NCI-H2171 (cell line): ENCODE measurements around the gene ASXL2.
"Not testable (repeated sequence)": the region's sequence is repeated elsewhere in the genome, so short reads cannot be mapped to it uniquely, and the experiment has no call there.

Experiments
- DNase-seq: peaks from one replicate; lab custom pipeline; 2025; lab: John Stamatoyannopoulos, UW

ASXL2 gene

GRCh38 chr2:25735835-25736234, 142.5 kb downstream of the ASXL2 start:
- no peak for DNase-seq

- no peak for DNase-seq
Measured at GRCh38 chr2:25728559-25728958, 149.7 kb downstream of the ASXL2 start.

DNA sequence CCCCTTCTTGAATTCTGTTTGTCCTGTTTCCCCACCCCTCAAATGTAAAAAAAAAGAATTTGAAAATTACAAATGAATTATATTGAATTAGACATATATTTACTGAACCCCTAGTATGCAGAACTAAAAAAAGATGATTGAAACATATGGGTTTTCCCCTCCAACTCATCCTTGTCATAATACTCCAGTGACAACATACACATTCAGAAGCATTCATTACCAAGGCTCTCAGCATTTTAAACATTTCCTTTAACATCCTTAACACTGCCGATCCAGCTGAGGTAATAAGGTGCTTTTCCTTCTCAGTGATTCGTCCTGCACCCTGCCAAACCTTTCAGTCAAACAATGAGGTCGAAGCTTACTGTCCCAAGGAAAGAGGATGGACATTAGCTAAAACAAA, 151.8 kb downstream of the ASXL2 start:
- no peak for DNase-seq

DNA sequence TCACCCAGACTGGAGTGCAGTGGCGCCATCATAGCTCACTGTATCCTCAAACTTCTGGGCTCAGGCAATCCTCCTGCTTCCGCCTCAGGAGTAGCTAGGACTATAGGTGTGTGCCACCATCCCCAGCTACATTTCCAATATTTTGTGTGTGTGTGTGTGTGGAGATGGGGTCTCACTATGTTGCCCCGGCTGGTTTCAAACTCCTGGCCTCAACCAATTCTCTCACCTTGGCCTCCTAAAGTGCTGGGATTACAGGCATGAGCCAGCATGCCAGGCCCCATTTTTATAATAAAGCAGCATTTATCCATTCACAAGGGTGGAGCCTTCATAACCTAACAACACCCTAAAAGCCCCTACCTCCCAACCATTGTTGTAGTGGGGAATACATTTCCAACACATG, 152.4 kb downstream of the ASXL2 start:
- no peak for DNase-seq

- DNase-seq = no peak
Measured at GRCh38 chr2:25724756-25725155, 153.5 kb downstream of the ASXL2 start.

- no peak for DNase-seq
Measured at GRCh38 chr2:25722224-25722623, 156.1 kb downstream of the ASXL2 start.

DNA sequence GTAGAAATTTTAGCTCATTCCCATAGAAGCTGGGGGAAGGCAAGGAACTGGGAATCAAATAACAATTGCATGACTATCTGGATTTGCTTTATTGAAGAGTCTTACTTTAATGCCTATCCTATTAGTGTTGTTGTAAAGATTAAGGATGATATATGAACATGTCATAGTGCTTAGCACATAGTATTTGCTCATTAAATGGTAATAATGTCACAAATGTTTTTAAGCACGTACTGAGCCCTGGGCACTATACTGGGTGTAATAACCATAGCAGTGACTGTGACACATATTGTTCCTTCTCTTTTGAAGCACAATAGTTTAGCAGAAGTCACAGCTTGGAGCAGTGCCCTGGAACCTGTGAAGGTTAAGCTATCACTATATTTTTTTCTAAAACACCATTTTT, 157.7 kb downstream of the ASXL2 start:
- no peak for DNase-seq

DNA sequence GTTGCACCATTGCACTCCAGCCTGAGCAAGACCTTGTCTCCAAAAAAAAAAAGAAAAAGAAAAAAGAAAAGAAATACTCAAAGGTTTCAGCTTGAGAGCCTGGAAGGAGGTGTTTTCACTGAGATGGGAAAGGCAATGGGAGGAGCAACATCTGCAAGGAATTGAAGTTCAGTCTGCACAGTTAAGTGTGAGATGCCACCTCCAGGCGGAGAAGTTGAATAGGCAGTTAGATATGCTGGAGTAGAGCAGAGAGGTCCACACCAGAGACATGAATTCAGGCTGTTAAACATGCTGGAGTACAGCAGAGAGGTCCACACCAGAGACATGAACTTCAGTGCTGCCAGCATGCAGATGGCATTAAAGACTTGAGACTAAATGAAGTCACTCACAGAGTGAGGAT, 163.5 kb downstream of the ASXL2 start:
- no peak for DNase-seq

GRCh38 chr2:25712455-25712854, 165.8 kb downstream of the ASXL2 start:
- no peak for DNase-seq

DNA sequence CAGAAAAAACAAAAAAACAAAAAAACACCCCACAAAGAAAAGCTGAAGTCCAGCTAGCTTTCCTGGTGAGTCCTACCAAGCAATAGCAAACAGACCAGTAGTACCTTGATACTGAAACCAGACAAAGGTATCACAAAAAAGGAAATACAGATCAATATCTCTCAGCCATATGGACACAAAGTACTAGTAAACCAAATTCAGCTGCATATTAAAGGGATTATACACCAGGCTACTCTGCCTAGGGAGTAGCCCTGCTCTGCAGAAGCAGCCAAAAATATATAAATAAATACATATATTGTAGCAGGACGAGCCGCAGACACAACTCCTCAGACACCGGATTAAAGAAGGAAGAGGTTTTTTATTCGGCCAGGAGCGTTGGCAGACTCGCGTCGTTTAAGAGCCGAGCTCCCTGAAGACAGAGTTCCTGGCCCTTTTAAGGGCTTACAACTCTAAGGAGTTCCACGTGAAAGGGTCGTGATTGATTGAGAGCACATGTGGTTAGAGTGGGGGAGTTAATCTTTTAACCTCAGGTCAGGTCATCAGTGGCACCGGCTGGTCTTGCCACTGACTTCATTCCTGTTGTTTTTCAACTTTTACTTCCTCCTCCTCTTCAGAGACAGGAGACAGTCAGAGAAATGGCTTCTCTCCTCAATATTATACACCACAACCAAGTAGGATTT, 166.5 kb downstream of the ASXL2 start:
- DNase-seq = no peak

DNA sequence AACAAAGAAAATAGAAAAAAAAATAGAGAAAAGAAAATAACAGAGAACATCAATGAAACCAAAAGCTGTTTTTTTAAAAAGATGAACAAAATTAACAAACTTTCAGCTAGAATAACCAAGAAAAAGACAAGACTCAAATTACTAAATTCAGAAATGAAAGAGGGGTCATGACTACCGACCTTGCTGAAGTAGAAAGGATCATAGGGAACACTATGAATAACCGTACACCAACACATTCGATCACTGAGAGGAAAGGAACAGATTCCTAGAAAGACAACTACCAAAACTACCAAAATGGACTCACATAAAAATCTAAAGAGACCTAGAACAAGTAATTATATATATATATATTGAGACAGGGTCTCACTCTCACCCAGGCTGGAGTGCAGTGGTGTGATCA, 167.5 kb downstream of the ASXL2 start:
- DNase-seq = no peak

DNA sequence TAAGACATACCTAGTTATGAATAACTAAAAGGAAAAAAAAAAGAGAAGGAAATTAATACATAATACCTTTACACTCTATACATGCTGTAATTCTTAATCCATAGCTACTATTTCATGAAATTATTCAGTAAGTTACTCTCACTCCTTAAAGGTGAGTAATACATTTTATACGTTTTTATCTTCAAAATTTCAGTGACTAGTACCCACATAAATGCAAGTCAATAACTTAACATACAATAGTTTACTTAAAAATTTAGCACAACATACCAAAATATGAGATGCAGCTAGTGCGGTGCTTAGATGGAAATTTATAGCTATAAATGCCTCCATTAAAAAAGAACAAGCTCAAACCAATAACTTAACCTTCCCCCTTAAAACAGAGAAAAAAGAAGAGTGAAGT, 168.9 kb downstream of the ASXL2 start:
- DNase-seq = no peak

GRCh38 chr2:25707927-25708590, 170.2 kb downstream of the ASXL2 start:
- DNase-seq = no peak

GRCh38 chr2:25705575-25705974, 172.7 kb downstream of the ASXL2 start:
- not testable (repeated sequence) for DNase-seq

DNA sequence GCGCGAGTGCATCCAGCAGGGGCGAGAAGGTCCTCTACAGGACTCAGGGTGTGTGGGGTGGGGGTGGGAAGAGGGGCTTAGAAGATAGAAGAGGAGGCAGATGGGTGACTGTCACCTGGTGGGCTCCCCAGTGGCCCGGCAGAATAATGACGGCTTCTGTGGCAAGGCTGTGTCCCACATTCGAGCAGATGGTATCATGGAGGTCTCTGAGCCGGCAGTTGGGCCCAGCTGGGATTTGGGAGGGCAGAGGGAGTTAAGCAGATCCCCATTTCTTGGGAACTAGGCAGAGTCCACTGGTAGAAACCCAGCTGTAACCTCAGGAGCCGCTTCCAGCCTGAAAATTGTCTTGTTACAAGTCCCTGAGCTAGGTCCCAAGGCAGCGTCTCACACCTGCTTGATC, 176.5 kb downstream of the ASXL2 start:
- peak; percentile 47 for DNase-seq

DNA sequence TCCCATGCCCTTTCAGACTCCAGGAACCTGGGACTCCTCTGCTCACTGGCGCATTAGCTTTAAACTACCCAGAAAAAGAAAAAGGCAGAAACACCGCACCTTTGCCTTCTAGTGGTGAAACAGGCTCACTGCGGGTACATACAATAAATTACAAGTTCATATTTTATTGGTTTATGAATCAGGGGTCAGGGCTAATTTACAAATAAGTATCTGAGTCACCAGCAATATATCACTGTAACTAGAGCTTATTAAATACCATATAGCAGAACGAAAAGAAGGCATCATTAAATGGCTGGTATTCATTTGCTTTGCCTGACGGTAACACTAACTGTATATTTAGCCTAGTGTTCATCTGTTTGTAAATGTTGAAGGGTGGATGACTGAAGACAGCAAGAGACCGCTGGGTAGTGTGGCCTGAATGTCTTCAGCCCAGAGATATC, 178.0 kb downstream of the ASXL2 start:
- DNase-seq = peak; percentile 17

DNA sequence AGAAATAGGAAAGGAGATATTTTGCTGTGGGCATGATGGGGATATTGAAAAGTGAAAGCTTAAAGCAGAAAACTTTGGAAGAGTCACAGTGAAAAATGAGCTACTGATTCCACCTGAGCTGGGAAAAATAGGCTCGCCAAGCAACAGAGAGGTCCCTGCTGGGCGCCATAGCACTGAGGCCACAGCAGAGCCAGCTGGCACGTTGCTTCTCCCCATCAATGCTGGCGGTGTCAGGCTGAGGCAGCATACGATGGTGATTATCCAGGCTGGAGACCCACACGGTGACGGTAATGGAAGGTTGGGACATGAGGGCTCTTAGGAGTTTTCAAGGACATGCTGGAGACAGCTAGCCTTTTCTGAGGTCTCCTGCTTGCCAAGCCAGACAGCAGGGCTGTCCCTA, 179.1 kb downstream of the ASXL2 start:
- no peak for DNase-seq

GRCh38 chr2:25698752-25699151, 179.5 kb downstream of the ASXL2 start:
- DNase-seq = no peak

DNA sequence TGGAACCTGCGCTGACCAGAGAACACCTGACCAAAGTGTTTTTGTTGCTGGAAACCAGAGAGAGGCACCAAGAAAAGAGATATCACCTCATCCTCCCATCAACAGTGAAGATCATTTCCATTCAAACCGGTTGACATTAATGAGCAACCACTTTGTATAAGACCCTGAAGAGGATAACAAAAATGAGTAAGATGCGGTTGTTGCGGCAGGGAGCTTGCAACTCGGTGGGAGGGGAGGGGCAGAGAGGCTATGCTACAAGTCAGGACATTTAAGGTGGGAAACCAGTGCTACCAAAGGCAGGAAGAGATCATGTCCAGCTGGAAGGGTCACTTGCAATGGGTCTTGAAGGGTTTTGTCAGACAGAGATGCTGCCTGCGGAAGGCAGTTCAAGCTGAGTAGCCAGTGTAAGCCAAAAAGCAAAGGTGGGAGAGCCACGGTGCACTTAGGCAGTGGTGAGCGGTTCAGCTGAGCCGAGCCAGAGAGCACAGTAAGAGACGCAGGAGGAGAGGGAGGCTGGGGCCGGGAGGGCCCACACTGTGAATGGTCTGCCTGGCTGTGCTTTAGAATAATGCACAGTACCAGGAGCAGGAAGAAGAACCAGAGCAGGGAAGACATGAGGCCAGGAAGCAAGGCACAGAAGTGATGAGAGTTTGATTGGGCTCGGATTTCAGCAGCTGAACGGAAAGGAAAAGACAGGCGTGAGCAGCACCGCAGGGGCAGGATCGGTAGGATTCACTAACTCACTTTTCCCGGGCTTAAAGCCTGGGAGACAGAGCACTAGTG, 180.5 kb downstream of the ASXL2 start:
- no peak for DNase-seq

GRCh38 chr2:25692737-25693445, 185.4 kb downstream of the ASXL2 start:
- no peak for DNase-seq

- no peak for DNase-seq
Measured at GRCh38 chr2:25692143-25692542, 186.1 kb downstream of the ASXL2 start.

DNA sequence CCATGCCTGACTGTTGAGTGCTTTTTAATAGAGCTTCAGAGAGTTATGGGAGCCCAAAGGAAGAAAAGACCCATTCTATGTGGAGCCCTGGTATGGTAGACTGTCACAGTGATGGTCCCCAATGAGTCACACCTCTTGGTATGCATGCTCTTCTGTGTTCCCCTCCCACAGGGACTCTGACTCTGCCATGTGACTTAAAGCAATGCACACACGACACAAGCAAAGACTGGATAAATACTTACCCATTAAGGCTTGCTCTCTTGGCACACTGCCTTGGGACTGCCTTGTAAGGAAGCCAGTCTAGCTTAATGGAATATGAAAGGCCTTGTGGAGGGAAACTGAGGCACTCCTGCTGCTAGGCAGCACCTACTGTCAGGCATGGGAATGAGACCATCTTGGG, 188.2 kb downstream of the ASXL2 start:
- DNase-seq = no peak

- no peak for DNase-seq
Measured at GRCh38 chr2:25688236-25688635, 190.1 kb downstream of the ASXL2 start.
